GM12878 (cell line): Measurements from ENCODE around the gene ZNF688. TPM values are rescaled to one million over a fixed set of nuclear protein-coding genes. Genes with fewer than 3 reads are reported as not detected.

ENCODE experiments used
- ATAC-seq: fragments of 200-7000 bp; cut with Tn5 transposase; 3 replicates; pipeline ENCODE4 v1.9.1; 2020; ENCODE audit warnings: mild to moderate bottlenecking, moderate library complexity
- BruUV-seq: library from RNA; stranded (reverse); fragments of 400-500 nt; replicated peaks from 2 replicates; lab custom pipeline; 2021; lab: Mats Ljungman, UMichigan
- CTCF ChIA-PET: fragments of 300-600 bp; sonication (Branson Sonifier 250); formaldehyde crosslinking; extraction: SDS; loops from one replicate; lab custom pipeline; 2021; ENCODE audit warnings: inconsistent platforms; lab: Yijun Ruan, JAX
- POLR2A ChIA-PET: fragments of 350-600 bp; formaldehyde crosslinking; extraction: SDS; loops from one replicate; lab custom pipeline; 2021; ENCODE audit warnings: inconsistent platforms; lab: Charles Lee
- RAD21 ChIA-PET: fragments of 300-600 bp; sonication (Branson Sonifier 250); formaldehyde crosslinking; loops from one replicate; lab custom pipeline; 2023; ENCODE audit warnings: antibody characterized with exemption; ENCODE audit not compliant: unreplicated experiment; lab: Charles Lee
- SMC1A ChIA-PET: fragments of 300-600 bp; sonication (Branson Sonifier 250); formaldehyde crosslinking; loops from one replicate; lab custom pipeline; 2023; ENCODE audit not compliant: unreplicated experiment, uncharacterized antibody; lab: Charles Lee
- DNase-seq: peaks from one replicate; pipeline ENCODE4 v3.0.0-alpha.2; 2011; ENCODE audit warnings: low read depth, low spot score
- FAIRE-seq: peaks from 3 replicates; lab custom pipeline; 2011; peaks lifted over from hg19 to GRCh38; lab: Jason Lieb, UNC
- H2AFZ ChIP-seq: 2 replicates; pipeline ENCODE4 v1.6.0; 2011; ENCODE audit warnings: low read depth, low read length, control low read depth; ENCODE audit not compliant: control insufficient read depth
- H3K27ac ChIP-seq: 2 replicates; pipeline ENCODE4 v1.5.1; 2011; ENCODE audit warnings: control low read depth; ENCODE audit not compliant: control insufficient read depth, insufficient read depth
- H3K27me3 ChIP-seq, 2 experiments: replicated peaks in 1 of 2; 2 replicates each; pipeline versions ENCODE4 v1.6.0 to v1.6.1; 2011; ENCODE audit warnings: low read length in 1 of 2; ENCODE audit not compliant: control insufficient read depth in 2 of 2, insufficient read depth in 2 of 2
- H3K36me3 ChIP-seq, 2 experiments: 2 replicates each; pipeline ENCODE4 v1.5.1; 2011; ENCODE audit warnings: low read length in 1 of 2; ENCODE audit not compliant: control insufficient read depth in 2 of 2, insufficient read depth in 2 of 2
- H3K4me1 ChIP-seq: 2 replicates; pipeline ENCODE4 v1.6.1; 2011; ENCODE audit warnings: mild to moderate bottlenecking, low read length, moderate library complexity, mixed read lengths; ENCODE audit not compliant: control insufficient read depth, insufficient read depth
- H3K4me2 ChIP-seq: 2 replicates; pipeline ENCODE4 v1.6.0; 2011; ENCODE audit warnings: control low read depth; ENCODE audit not compliant: control insufficient read depth, insufficient read depth
- H3K4me3 ChIP-seq: fragments of 200-600 bp; sonication (generic); 2 replicates; pipeline ENCODE4 v1.5.1; 2016
- H3K79me2 ChIP-seq: 2 replicates; pipeline ENCODE4 v1.6.0; 2011; ENCODE audit warnings: low read length; ENCODE audit not compliant: control insufficient read depth, insufficient read depth
- H3K9ac ChIP-seq: 2 replicates; pipeline ENCODE4 v1.8.0; 2011; ENCODE audit warnings: low read length, control low read depth, mixed read lengths; ENCODE audit not compliant: control insufficient read depth, insufficient read depth
- H3K9me3 ChIP-seq: replicated peaks from 3 replicates; pipeline ENCODE4 v1.5.1; 2011; ENCODE audit warnings: mild to moderate bottlenecking, low read length; ENCODE audit not compliant: control insufficient read depth, insufficient read depth
- H4K20me1 ChIP-seq: 2 replicates; pipeline ENCODE4 v1.6.0; 2011; ENCODE audit not compliant: control insufficient read depth, insufficient read depth
- CHD2 ChIP-seq: IDR thresholded peaks from 2 replicates; pipeline ENCODE4 v1.6.1; 2011; ENCODE audit warnings: low read depth, low read length, improper control_type of control experiment, borderline replicate concordance
- CHD4 ChIP-seq: fragments of 200-600 bp; sonication (generic); IDR thresholded peaks from 2 replicates; pipeline ENCODE4 v1.6.1; 2016; ENCODE audit warnings: mild to moderate bottlenecking
- DPF2 ChIP-seq: fragments of 450-650 bp; IDR thresholded peaks from 2 replicates; pipeline ENCODE4 v1.6.1; 2017; ENCODE audit warnings: mild to moderate bottlenecking
- NFYA ChIP-seq: IDR thresholded peaks from 2 replicates; pipeline ENCODE4 v1.6.1; 2011; ENCODE audit warnings: low read depth, mild to moderate bottlenecking, low read length, improper control_type of control experiment, borderline replicate concordance
- NR2C1 ChIP-seq: fragments of 450-650 bp; IDR thresholded peaks from 2 replicates; pipeline ENCODE4 v1.6.1; 2017; ENCODE audit warnings: antibody characterized with exemption, mild to moderate bottlenecking, moderate library complexity
- TBL1XR1 ChIP-seq: IDR thresholded peaks from 2 replicates; pipeline ENCODE4 v1.6.1; 2012; ENCODE audit warnings: low read depth, low read length, improper control_type of control experiment
- WGBS: methylation state at CpG from one replicate; pipeline ENCODE4 v1.1.6; 2016; ENCODE audit warnings: low lambda C conversion rate; ENCODE audit not compliant: insufficient replicate concordance, insufficient coverage; ENCODE audit errors: missing lambda C conversion rate; 5-methylcytosine and 5-hydroxymethylcytosine counted together
- in situ Hi-C: fragments of 300-500 bp; cut with MboI; formaldehyde crosslinking; loops from 9 replicates; pipeline ENCODE4 v1.14.3; 2018; ENCODE audit warnings: mixed read lengths
- intact Hi-C: fragments of 100-400 bp; cut with micrococcal nuclease; formaldehyde crosslinking; loops from one replicate; pipeline ENCODE4 v1.14.2; 2022; ENCODE audit not compliant: unreplicated experiment
- polyA plus RNA-seq, 11 experiments: library from polyadenylated mRNA; depleted of rRNA in 4 of 11; unstranded in 6 of 11; stranded (reverse) in 5 of 11; fragments of >200 nt; fragmentation: Nextera tagmentation in 4 of 11; fragmentation: Illumina TruSeq in 1 of 11; extraction: Ambion mirVana in 4 of 11; extraction: Trizol in 1 of 11; gene quantifications; 1 replicate in 1 of 11; 2 replicates in 10 of 11; pipeline versions ENCODE4 v1.2.1 to v1.2.3, GENCODE V29; 2011 to 2016; ENCODE audit warnings: inconsistent platforms in 2 of 11, missing spikeins in 2 of 11, low read depth in 1 of 11
- total RNA-seq, 4 experiments: library from RNA; depleted of rRNA in 3 of 4; stranded (reverse); fragments of >200 nt in 3 of 4; fragmentation: Illumina TruSeq in 1 of 4; extraction: Trizol in 1 of 4; gene quantifications; 2 replicates each; pipeline versions ENCODE4 v1.2.1 to v1.2.3, GENCODE V29; 2013 to 2021
- TF ChIP-seq, protein P1 (sequence below): IDR thresholded peaks from 2 replicates; pipeline ENCODE4 v1.6.1; 2011; ENCODE audit warnings: borderline replicate concordance, low read depth, mild to moderate bottlenecking, moderate library complexity, low read length; ENCODE audit not compliant: insufficient read depth, poor library complexity, severe bottlenecking
- TF ChIP-seq, protein P2 (sequence below): IDR thresholded peaks from 2 replicates; pipeline ENCODE4 v1.6.1; 2011; ENCODE audit warnings: mild to moderate bottlenecking, low read depth, low read length, moderate library complexity; ENCODE audit not compliant: insufficient replicate concordance

Gene ZNF688
- total and polyA plus RNA-seq, 10 of the 15 experiments (the other 5 are each of a cell fraction or from before 2014, with no cell fraction given): 0.14 to 17.4 (median 10.6) TPM

- 97% methylated on average over 67 of the region's 69 CpGs for whole genome bisulfite sequencing
- Histone ChIP-seq H3K27me3 (no peaks in the 10 kb centered on the region), H3K27ac (no peak overlapping the region), H4K20me1 (no peaks in the 10 kb centered on the region), H3K9me3 (no peaks in the 10 kb centered on the region), H3K4me2 (no peak overlapping the region), H2AFZ (no peak overlapping the region), H3K4me3 (no peak overlapping the region), H3K4me1 (no peaks in the 10 kb centered on the region), H3K36me3 (peaks cover 7 to 10% of the 10 kb centered on the region in 2 experiments; a peak in 3 of 4 replicates), H3K9ac (no peak overlapping the region), H3K79me2 (peaks cover 11% of the 10 kb centered on the region)
- no TSS peak for BruUV-seq
- FAIRE-seq (no peak), DNase-seq (no peak), ATAC-seq (no peak)
- TF ChIP-seq CHD2 (no peak), NFYA (no peak), NR2C1 (no peak), CHD4 (no peak), DPF2 (no peak), TBL1XR1 (no peak)
- TF ChIP-seq, protein P1, sequence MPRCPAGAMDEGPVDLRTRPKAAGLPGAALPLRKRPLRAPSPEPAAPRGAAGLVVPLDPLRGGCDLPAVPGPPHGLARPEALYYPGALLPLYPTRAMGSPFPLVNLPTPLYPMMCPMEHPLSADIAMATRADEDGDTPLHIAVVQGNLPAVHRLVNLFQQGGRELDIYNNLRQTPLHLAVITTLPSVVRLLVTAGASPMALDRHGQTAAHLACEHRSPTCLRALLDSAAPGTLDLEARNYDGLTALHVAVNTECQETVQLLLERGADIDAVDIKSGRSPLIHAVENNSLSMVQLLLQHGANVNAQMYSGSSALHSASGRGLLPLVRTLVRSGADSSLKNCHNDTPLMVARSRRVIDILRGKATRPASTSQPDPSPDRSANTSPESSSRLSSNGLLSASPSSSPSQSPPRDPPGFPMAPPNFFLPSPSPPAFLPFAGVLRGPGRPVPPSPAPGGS: no peak
- TF ChIP-seq, protein P2, sequence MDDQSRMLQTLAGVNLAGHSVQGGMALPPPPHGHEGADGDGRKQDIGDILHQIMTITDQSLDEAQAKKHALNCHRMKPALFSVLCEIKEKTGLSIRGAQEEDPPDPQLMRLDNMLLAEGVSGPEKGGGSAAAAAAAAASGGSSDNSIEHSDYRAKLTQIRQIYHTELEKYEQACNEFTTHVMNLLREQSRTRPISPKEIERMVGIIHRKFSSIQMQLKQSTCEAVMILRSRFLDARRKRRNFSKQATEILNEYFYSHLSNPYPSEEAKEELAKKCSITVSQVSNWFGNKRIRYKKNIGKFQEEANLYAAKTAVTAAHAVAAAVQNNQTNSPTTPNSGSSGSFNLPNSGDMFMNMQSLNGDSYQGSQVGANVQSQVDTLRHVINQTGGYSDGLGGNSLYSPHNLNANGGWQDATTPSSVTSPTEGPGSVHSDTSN: no peak
- ChIA-PET CTCF (interaction anchor here (1.5 kb wide), 2 partner anchors 20 to 126 kb away, joined by 4 to 9 read pairs; partner anchors contain the start of genes DCTPP1 and ZNF747), RAD21 (interaction anchor here (4.3 kb wide), 1 partner anchor 20 kb away, joined by 99 read pairs; the partner anchor contains the start of gene ZNF747), POLR2A (no interaction called here), SMC1A (interaction anchor here (1.3 kb wide), 1 partner anchor 10 kb away, joined by 3 read pairs; no protein-coding TSS in a partner anchor)
- in situ Hi-C loops: no loop called here
- intact Hi-C loops: no loop called here
These were observed 16.0 kb downstream of the ZNF688 start for GRCh38 chr16:30555315-30556124.
